Upper lobe of left lung (tissue), 6 donors: Measurements from ENCODE around the gene ABLIM3. TPM values are rescaled to one million over a fixed set of nuclear protein-coding genes. Genes with fewer than 3 reads are reported as not detected.
A peak's percentile ranks its signal among the peaks of the same experiment; 100 is the strongest.

Experiments
- ATAC-seq, 2 donors: fragments of 200-7000 bp; cut with Tn5 transposase; one replicate each; pipeline ENCODE4 v1.9.1; 2022; ENCODE audit warnings: mild to moderate bottlenecking in 2 of 2, moderate library complexity in 2 of 2; ENCODE audit not compliant: low FRiP score in 2 of 2
- DNase-seq, 2 donors: peaks; one replicate each; pipeline ENCODE4 v3.0.0-alpha.2; 2019 to 2020
- H3K27ac ChIP-seq, 4 donors: fragments of 200-600 bp; sonication (generic); one replicate each; pipeline ENCODE4 v1.5.1; 2016 to 2019
- H3K27me3 ChIP-seq, 4 donors: fragments of 200-600 bp; sonication (generic); one replicate each; pipeline ENCODE4 v1.5.1; 2017 to 2019
- H3K36me3 ChIP-seq, 4 donors: fragments of 200-600 bp; sonication (generic); one replicate each; pipeline ENCODE4 v1.5.1; 2016 to 2019
- H3K4me1 ChIP-seq, 4 donors: fragments of 200-600 bp; sonication (generic); one replicate each; pipeline ENCODE4 v1.5.1; 2018 to 2019
- H3K4me3 ChIP-seq, 4 donors: fragments of 200-600 bp; sonication (generic); one replicate each; pipeline ENCODE4 v1.5.1; 2017 to 2019; ENCODE audit warnings: mild to moderate bottlenecking in 2 of 4, moderate library complexity in 1 of 4
- H3K9me3 ChIP-seq, 4 donors: fragments of 200-600 bp; sonication (generic); one replicate each; pipeline ENCODE4 v1.5.1; 2018 to 2019
- CTCF ChIP-seq, 6 experiments: fragments of 450-650 bp in 4 of 6; fragments of 200-600 bp in 2 of 6; sonication (generic) in 2 of 6; IDR thresholded peaks; one replicate each; pipeline ENCODE4 v1.5.1; 2016 to 2019; ENCODE audit warnings: antibody characterized with exemption in 6 of 6
- EP300 ChIP-seq, 4 donors: sonication (generic); formaldehyde crosslinking; IDR thresholded peaks; one replicate each; pipeline ENCODE4 v1.5.1; 2017; ENCODE audit warnings: antibody characterized with exemption in 4 of 4, control low read depth in 2 of 4
- POLR2A ChIP-seq, 4 donors: fragments of 450-650 bp; IDR thresholded peaks; one replicate each; pipeline ENCODE4 v1.5.1; 2016 to 2017; ENCODE audit warnings: antibody characterized with exemption in 4 of 4, mild to moderate bottlenecking in 2 of 4
- POLR2AphosphoS5 ChIP-seq, 2 donors: sonication (generic); formaldehyde crosslinking; IDR thresholded peaks; one replicate each; pipeline ENCODE4 v1.5.1; 2017; ENCODE audit warnings: antibody characterized with exemption in 2 of 2
- WGBS, 2 donors: methylation state at CpG; one replicate each; pipeline ENCODE4 v1.1.5; 2017 to 2018; 5-methylcytosine and 5-hydroxymethylcytosine counted together
- total RNA-seq, 6 donors: library from RNA; depleted of rRNA in 4 of 6; stranded (reverse); fragments of >200 nt in 4 of 6; gene quantifications; one replicate each; pipeline versions ENCODE4 v1.1.0 to v1.2.1, GENCODE V29; 2016 to 2021
- donor health status: DM: no; HTN: no; CAD: no; lungs with moderate emphysema.
- donor health status: DM: no; HTN: yes; CAD: no; lungs with severe emphysema.

Gene ABLIM3
- total RNA-seq, 6 donors from 2014 or later: 7.2 to 38.0 (median 21.0) TPM

- ATAC-seq: no peak
- H3K4me1 ChIP-seq: peaks cover 0 to 7% (median 4%) of the 10 kb centered on the region in 4 donors
- no peak overlapping the region for H3K4me3 ChIP-seq
- WGBS, 2 donors: 90 to 100% methylated on average over 1 of the region's 1 CpG
- DNase-seq: no peak
- peaks cover 0 to 24% (median 7%) of the 10 kb centered on the region in 4 donors for H3K36me3 ChIP-seq
- H3K27ac ChIP-seq: no peak overlapping the region
- no peaks in the 10 kb centered on the region for H3K9me3 ChIP-seq
- H3K27me3 ChIP-seq: no peaks in the 10 kb centered on the region
- no peak for TF ChIP-seq POLR2A (IDR thresholded peaks at IDR 0.05)
- no peak for TF ChIP-seq POLR2AphosphoS5 (IDR thresholded peaks at IDR 0.05)
- no peak for TF ChIP-seq EP300 (IDR thresholded peaks at IDR 0.05)
- no peak for TF ChIP-seq CTCF (IDR thresholded peaks at IDR 0.05)
These were observed 61.7 kb downstream of the ABLIM3 start for GRCh38 chr5:149202910-149203451.

DNA sequence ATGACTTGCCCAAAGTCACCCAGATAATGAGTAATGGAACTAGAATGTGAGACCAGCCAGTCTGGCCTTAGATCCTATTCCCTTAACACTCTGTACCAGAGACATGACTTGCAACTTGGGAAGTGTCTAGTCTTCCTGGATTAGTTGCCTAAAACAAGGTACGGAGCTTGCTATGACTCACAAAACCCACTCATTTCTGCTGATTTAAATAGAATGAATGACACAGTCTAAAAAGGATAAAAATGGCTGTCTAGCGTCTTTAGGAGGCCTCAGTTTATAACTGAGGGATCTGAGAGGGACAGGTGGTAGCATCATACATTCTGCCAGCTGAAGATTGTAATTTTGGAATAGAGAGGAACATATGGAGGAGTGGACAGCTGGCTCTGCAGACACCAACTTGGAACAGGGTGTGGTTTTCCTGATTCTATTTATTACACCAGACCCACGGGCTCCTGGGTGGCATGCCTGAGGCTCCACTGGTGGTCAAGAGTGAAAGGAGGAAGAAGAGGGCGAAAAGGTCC, 62.7 kb downstream of the ABLIM3 start:
- TF ChIP-seq POLR2A (IDR thresholded peaks at IDR 0.05): no peak
- no peak for TF ChIP-seq CTCF (IDR thresholded peaks at IDR 0.05)
- no peak for TF ChIP-seq EP300 (IDR thresholded peaks at IDR 0.05)
- TF ChIP-seq POLR2AphosphoS5 (IDR thresholded peaks at IDR 0.05): no peak
- H3K4me1 ChIP-seq: peaks cover 0 to 7% (median 4%) of the 10 kb centered on the region in 4 donors
- no peaks in the 10 kb centered on the region for H3K9me3 ChIP-seq
- peak overlapping the region in 1 of 4 donors; percentile 42 for H3K27ac ChIP-seq
- 69 to 76% methylated on average over 3 to 4 of the region's 4 CpGs for WGBS, 2 donors
- ATAC-seq (no peak), DNase-seq (no peak)
- H3K36me3 ChIP-seq: peaks cover 0 to 22% (median 7%) of the 10 kb centered on the region in 4 donors
- no peaks in the 10 kb centered on the region for H3K27me3 ChIP-seq
- no peak overlapping the region for H3K4me3 ChIP-seq

DNA sequence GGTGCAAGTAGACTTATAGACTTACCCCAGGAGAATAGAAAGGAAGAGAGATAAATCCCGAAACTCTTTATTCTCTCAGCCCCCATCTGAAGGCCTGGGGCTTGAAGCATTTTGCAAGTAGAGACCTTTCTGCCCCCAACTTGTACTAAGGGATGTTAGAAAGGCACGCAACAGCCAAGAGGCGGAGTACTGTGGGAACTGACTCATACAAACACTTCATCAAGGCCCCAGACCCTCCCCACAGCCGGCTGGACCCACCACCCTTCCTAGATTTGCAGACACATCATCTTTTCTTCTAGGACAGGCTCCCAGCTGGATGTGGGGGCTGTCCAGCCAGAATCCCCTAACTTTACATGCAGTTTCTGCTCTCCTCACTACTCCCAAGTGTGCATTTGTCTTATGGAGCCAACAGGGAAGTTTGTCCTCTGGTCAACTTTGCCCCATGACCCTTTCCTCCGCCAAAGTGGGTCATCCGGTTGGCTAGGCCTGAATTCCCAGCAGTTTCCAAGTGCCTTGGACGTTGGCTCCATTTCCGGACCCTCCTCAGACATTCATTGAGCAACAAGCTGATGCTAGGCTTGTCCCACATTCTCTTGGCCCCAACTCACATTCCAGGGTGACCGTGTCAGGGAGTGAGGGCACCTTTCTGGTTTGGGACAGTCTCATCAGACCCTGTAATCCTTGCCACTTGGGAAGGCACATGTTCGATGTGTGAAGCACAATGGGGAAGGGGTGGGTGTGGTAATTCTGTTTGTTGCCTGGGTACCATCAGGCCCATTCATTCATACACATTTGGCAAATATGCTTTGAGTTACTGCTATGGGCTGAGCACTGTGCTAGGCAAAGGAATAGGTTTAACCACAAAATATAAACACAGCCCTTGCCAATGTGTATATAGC, 64.6 kb downstream of the ABLIM3 start:
- H3K4me1 ChIP-seq: peaks cover 0 to 10% (median 5%) of the 10 kb centered on the region in 4 donors

DNA sequence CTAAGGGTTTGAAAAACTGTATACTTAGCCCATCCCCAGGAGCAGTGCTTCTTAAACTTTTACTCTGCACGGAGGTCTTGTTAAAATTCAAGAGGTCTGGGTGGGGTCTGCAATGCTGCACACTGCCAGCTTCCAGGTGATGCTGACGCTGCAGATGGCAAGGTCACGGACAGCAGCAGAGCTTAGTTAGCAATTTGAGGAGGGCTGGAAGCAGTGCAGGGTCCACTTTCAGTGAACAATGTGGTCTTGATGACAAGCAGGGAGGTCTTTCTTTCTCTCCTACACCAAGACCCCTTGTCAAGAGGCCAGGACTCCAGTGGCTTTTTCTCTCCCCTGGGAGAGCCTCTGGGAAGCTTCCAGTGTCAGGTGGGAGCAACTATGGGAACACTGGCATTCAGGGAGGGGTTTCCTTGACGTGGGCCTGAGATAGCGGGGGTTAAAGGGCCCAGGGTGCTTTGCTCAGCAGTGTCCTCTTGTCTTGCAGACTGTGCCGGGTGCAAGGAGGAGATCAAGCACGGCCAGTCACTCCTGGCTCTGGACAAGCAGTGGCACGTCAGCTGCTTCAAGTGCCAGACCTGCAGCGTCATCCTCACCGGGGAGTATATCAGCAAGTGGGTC, 65.3 kb downstream of the ABLIM3 start:
- Histone ChIP-seq H3K27me3 (no peaks in the 10 kb centered on the region), H3K4me3 (no peak overlapping the region), H3K27ac (peak overlapping the region in 3 of 4 donors; percentile 19 to 55 (median 55)), H3K4me1 (peaks cover 0 to 13% (median 11%) of the 10 kb centered on the region in 4 donors), H3K9me3 (no peaks in the 10 kb centered on the region), H3K36me3 (peaks cover 0 to 18% (median 6%) of the 10 kb centered on the region in 4 donors)
- DNase-seq (no peak), ATAC-seq (no peak)
- WGBS, 2 donors: 71 to 77% methylated on average over 6 to 10 of the region's 10 CpGs
- TF ChIP-seq CTCF (IDR thresholded peaks at IDR 0.05) (no peak), POLR2A (IDR thresholded peaks at IDR 0.05) (no peak), EP300 (IDR thresholded peaks at IDR 0.05) (no peak), POLR2AphosphoS5 (IDR thresholded peaks at IDR 0.05) (no peak)

More for the DNA sequence above, 64.6 kb downstream of the ABLIM3 start:
- ATAC-seq (peak; percentile 59 to 75), DNase-seq (no peak)
- H3K9me3 ChIP-seq: no peaks in the 10 kb centered on the region
- peak overlapping the region in 3 of 4 donors; percentile 43 to 55 (median 55) for H3K27ac ChIP-seq
- no peak overlapping the region for H3K4me3 ChIP-seq
- no peaks in the 10 kb centered on the region for H3K27me3 ChIP-seq
- peaks cover 0 to 22% (median 6%) of the 10 kb centered on the region in 4 donors for H3K36me3 ChIP-seq
- TF ChIP-seq POLR2AphosphoS5 (IDR thresholded peaks at IDR 0.05) (peak; percentile 49 to 84), POLR2A (IDR thresholded peaks at IDR 0.05) (no peak), CTCF (IDR thresholded peaks at IDR 0.05) (no peak), EP300 (IDR thresholded peaks at IDR 0.05) (peak in 2 of 4 donors; percentile 46 to 50)
- WGBS, 2 donors: 74 to 83% methylated on average over 10 of the region's 10 CpGs
